ENCODE results near the gene MAIP1.

Gene MAIP1

GRCh38 chr2:199950396-199950795 is 5.0 kb upstream of the MAIP1 start:
- DNase-seq (ENCODE audit: low read depth), result no peak

- DNase-seq (ENCODE audit: low read depth), result no peak
Observed at GRCh38 chr2:199951023-199951422, 4.4 kb upstream of the MAIP1 start.

- no peak for DNase-seq (ENCODE audit: low read depth)
Observed at GRCh38 chr2:199955007-199955338, 409 bp upstream of the MAIP1 start.

GRCh38 chr2:199956062-199956380 is 639 bp downstream of the MAIP1 start:
- no peak for DNase-seq (ENCODE audit: low read depth)

GRCh38 chr2:199958014-199958413 is 2.6 kb downstream of the MAIP1 start:
- DNase-seq (ENCODE audit: low read depth), result no peak

GRCh38 chr2:199962203-199962602 is 6.8 kb downstream of the MAIP1 start:
- no peak for DNase-seq (ENCODE audit: low read depth)

- no peak for DNase-seq (ENCODE audit: low read depth)
Observed at GRCh38 chr2:199966405-199966804, 11.0 kb downstream of the MAIP1 start.

- no peak for DNase-seq (ENCODE audit: low read depth)
Observed at GRCh38 chr2:199966976-199967375, 11.6 kb downstream of the MAIP1 start.

- no peak for DNase-seq (ENCODE audit: low read depth)
Observed at GRCh38 chr2:199968126-199968525, 12.7 kb downstream of the MAIP1 start.

- DNase-seq (ENCODE audit: low read depth), result no peak
Observed at GRCh38 chr2:199972088-199972626, 16.8 kb downstream of the MAIP1 start.

- no peak for DNase-seq (ENCODE audit: low read depth)
Observed at GRCh38 chr2:199973703-199974102, 18.3 kb downstream of the MAIP1 start.

GRCh38 chr2:199975273-199975895 is 20.0 kb downstream of the MAIP1 start:
- no peak for DNase-seq (ENCODE audit: low read depth)

GRCh38 chr2:199977984-199978415 is 22.6 kb downstream of the MAIP1 start:
- no peak for DNase-seq (ENCODE audit: low read depth)

- no peak for DNase-seq (ENCODE audit: low read depth)
Observed at GRCh38 chr2:199979398-199979797, 24.0 kb downstream of the MAIP1 start.

GRCh38 chr2:199979832-199980628 is 24.6 kb downstream of the MAIP1 start:
- DNase-seq (ENCODE audit: low read depth), result peak; percentile 88

- no peak for DNase-seq (ENCODE audit: low read depth)
Observed at GRCh38 chr2:199982126-199982843, 26.9 kb downstream of the MAIP1 start.

- DNase-seq (ENCODE audit: low read depth), result no peak
Observed at GRCh38 chr2:199983534-199983933, 28.2 kb downstream of the MAIP1 start.

GRCh38 chr2:199984159-199984558 is 28.8 kb downstream of the MAIP1 start:
- no peak for DNase-seq (ENCODE audit: low read depth)

GRCh38 chr2:199984755-199985154 is 29.4 kb downstream of the MAIP1 start:
- no peak for DNase-seq (ENCODE audit: low read depth)

- DNase-seq (ENCODE audit: low read depth), result peak; percentile 14
Observed at GRCh38 chr2:199985625-199986207, 30.3 kb downstream of the MAIP1 start.

- no peak for DNase-seq (ENCODE audit: low read depth)
Observed at GRCh38 chr2:199987586-199987985, 32.2 kb downstream of the MAIP1 start.

- DNase-seq (ENCODE audit: low read depth), result no peak
Observed at GRCh38 chr2:199988151-199988550, 32.8 kb downstream of the MAIP1 start.

GRCh38 chr2:199989822-199990221 is 34.4 kb downstream of the MAIP1 start:
- DNase-seq (ENCODE audit: low read depth), result no peak

Measured in activated T-cell treated with anti-CD3 and anti-CD28 coated beads for 1 hour (primary cell).